Uterus (tissue), 2 donors: Measurements from ENCODE around the gene ABLIM2.

Experiments
- POLR2A ChIP-seq, 2 donors: fragments of 450-650 bp; IDR thresholded peaks; one replicate each; pipeline ENCODE4 v1.6.1; 2016; ENCODE audit warnings: antibody characterized with exemption in 2 of 2, mild to moderate bottlenecking in 1 of 2, moderate library complexity in 1 of 2
- TF ChIP-seq, protein P1 (sequence below), 4 experiments: fragments of 200-600 bp in 2 of 4; fragments of 450-650 bp in 2 of 4; sonication (generic) in 2 of 4; IDR thresholded peaks; one replicate each; pipeline ENCODE4 v1.5.1; 2016 to 2019; ENCODE audit warnings: antibody characterized with exemption in 4 of 4, mild to moderate bottlenecking in 2 of 4, moderate library complexity in 1 of 4

DNA sequence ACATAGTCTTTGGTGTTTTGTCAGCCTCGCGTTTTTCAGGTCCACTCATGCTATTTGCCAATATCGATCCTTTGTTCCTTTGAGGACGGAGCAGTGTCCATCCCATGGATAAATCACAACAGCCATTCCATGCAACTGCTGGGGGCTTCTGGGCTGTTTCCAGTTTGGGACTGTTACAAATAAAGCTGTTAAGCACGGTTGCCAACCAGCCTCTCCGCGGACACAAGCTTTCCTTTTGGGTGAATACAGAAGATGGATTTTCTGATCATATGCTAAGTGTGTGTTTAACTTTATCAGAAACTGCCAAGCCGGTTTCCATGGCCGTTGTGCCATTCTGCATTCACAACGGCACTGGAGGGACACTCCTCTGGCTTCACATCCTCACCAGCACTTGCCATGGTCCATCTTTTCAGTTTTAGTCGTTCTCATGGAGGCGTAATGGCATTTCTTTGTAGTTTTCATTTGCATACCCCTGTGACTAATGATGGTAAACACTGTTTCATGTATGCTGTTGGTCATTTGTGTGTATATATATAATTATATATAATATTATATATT lies 67.8 kb downstream of the ABLIM2 start:
- TF ChIP-seq, protein P1, sequence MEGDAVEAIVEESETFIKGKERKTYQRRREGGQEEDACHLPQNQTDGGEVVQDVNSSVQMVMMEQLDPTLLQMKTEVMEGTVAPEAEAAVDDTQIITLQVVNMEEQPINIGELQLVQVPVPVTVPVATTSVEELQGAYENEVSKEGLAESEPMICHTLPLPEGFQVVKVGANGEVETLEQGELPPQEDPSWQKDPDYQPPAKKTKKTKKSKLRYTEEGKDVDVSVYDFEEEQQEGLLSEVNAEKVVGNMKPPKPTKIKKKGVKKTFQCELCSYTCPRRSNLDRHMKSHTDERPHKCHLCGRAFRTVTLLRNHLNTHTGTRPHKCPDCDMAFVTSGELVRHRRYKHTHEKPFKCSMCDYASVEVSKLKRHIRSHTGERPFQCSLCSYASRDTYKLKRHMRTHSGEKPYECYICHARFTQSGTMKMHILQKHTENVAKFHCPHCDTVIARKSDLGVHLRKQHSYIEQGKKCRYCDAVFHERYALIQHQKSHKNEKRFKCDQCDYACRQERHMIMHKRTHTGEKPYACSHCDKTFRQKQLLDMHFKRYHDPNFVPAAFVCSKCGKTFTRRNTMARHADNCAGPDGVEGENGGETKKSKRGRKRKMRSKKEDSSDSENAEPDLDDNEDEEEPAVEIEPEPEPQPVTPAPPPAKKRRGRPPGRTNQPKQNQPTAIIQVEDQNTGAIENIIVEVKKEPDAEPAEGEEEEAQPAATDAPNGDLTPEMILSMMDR (IDR thresholded peaks at IDR 0.05) = no peak
- TF ChIP-seq POLR2A (IDR thresholded peaks at IDR 0.05) = no peak
